GM23248 (cell line): ENCODE data around the gene CMTM8. TPM values are rescaled to one million over a fixed set of nuclear protein-coding genes. Genes with fewer than 3 reads are reported as not detected.

Experiments used
- DNase-seq: peaks from one replicate; pipeline ENCODE4 v3.0.0-alpha.2; 2015
- H2AFZ ChIP-seq: fragments of 200-600 bp; sonication (generic); 2 replicates; pipeline ENCODE4 v1.6.1; 2016; ENCODE audit warnings: antibody characterized with exemption
- H3F3A ChIP-seq: fragments of 200-600 bp; sonication (generic); 2 replicates; pipeline ENCODE4 v1.6.1; 2016; ENCODE audit warnings: mild to moderate bottlenecking, antibody characterized with exemption, mixed run types; ENCODE audit not compliant: insufficient read depth
- H3K27ac ChIP-seq: fragments of 200-600 bp; sonication (generic); 2 replicates; pipeline ENCODE4 v1.5.1; 2016; ENCODE audit warnings: mild to moderate bottlenecking
- H3K27me3 ChIP-seq: fragments of 200-600 bp; sonication (generic); replicated peaks from 2 replicates; pipeline ENCODE4 v1.6.1; 2016; ENCODE audit warnings: mild to moderate bottlenecking; ENCODE audit not compliant: insufficient read depth
- H3K36me3 ChIP-seq: fragments of 200-600 bp; sonication (generic); 2 replicates; pipeline ENCODE4 v1.6.1; 2016; ENCODE audit warnings: low read depth, mild to moderate bottlenecking
- H3K4me1 ChIP-seq: fragments of 200-600 bp; sonication (generic); 2 replicates; pipeline ENCODE4 v1.6.1; 2016; ENCODE audit warnings: mild to moderate bottlenecking; ENCODE audit not compliant: insufficient read depth
- H3K4me2 ChIP-seq: fragments of 200-600 bp; sonication (generic); one replicate; pipeline ENCODE4 v1.6.1; 2016; ENCODE audit warnings: mild to moderate bottlenecking; ENCODE audit not compliant: unreplicated experiment
- H3K4me3 ChIP-seq: fragments of 200-600 bp; sonication (generic); 2 replicates; pipeline ENCODE4 v1.5.1; 2016; ENCODE audit warnings: mild to moderate bottlenecking
- H3K79me2 ChIP-seq: fragments of 200-600 bp; sonication (generic); 2 replicates; pipeline ENCODE4 v1.6.1; 2016; ENCODE audit warnings: mild to moderate bottlenecking; ENCODE audit not compliant: insufficient read depth
- H3K9ac ChIP-seq: fragments of 200-600 bp; sonication (generic); 2 replicates; pipeline ENCODE4 v1.6.1; 2016; ENCODE audit warnings: mild to moderate bottlenecking
- H3K9me2 ChIP-seq: fragments of 200-600 bp; sonication (generic); 2 replicates; pipeline ENCODE4 v1.6.1; 2016; ENCODE audit warnings: mixed run types, mild to moderate bottlenecking, moderate library complexity; ENCODE audit not compliant: insufficient read depth
- H3K9me3 ChIP-seq: fragments of 200-600 bp; sonication (generic); one replicate; pipeline ENCODE4 v1.6.1; 2017; ENCODE audit warnings: low read depth
- H4K20me1 ChIP-seq: fragments of 200-600 bp; sonication (generic); 2 replicates; pipeline ENCODE4 v1.6.0; 2016; ENCODE audit not compliant: insufficient read depth
- EZH2 ChIP-seq: fragments of 200-600 bp; sonication (generic); IDR thresholded peaks from 2 replicates; pipeline ENCODE4 v1.6.1; 2018; ENCODE audit warnings: antibody characterized with exemption, mild to moderate bottlenecking; ENCODE audit not compliant: insufficient read depth, poor library complexity, severe bottlenecking
- EZH2phosphoT487 ChIP-seq: fragments of 200-600 bp; sonication (generic); IDR thresholded peaks from 2 replicates; pipeline ENCODE4 v1.6.1; 2018; ENCODE audit warnings: antibody characterized with exemption, moderate library complexity, mild to moderate bottlenecking, low read depth; ENCODE audit not compliant: insufficient read depth
- WGBS, 2 experiments: methylation state at CpG; one replicate each; pipeline ENCODE4 v1.1.6; 2015 to 2017; ENCODE audit warnings: low lambda C conversion rate in 2 of 2, low coverage in 1 of 2; ENCODE audit errors: missing lambda C conversion rate in 2 of 2; 5-methylcytosine and 5-hydroxymethylcytosine counted together
- in situ Hi-C: fragments of 300-500 bp; cut with MboI; formaldehyde crosslinking; loops from 2 replicates; pipeline ENCODE4 v1.15.0; 2020
- polyA plus RNA-seq: library from polyadenylated mRNA; unstranded; fragments of >200 nt; fragmentation: Nextera tagmentation; extraction: Ambion mirVana; gene quantifications from 2 replicates; pipeline ENCODE4 v1.2.1, GENCODE V29; 2016
- total RNA-seq: library from RNA; depleted of rRNA; stranded (reverse); fragments of >200 nt; shearing (Covaris generic); gene quantifications from 2 replicates; pipeline ENCODE4 v1.2.3, GENCODE V29; 2014

CMTM8 gene
- total and polyA plus RNA-seq, 2 experiments from 2014 or later, result not detected

DNA sequence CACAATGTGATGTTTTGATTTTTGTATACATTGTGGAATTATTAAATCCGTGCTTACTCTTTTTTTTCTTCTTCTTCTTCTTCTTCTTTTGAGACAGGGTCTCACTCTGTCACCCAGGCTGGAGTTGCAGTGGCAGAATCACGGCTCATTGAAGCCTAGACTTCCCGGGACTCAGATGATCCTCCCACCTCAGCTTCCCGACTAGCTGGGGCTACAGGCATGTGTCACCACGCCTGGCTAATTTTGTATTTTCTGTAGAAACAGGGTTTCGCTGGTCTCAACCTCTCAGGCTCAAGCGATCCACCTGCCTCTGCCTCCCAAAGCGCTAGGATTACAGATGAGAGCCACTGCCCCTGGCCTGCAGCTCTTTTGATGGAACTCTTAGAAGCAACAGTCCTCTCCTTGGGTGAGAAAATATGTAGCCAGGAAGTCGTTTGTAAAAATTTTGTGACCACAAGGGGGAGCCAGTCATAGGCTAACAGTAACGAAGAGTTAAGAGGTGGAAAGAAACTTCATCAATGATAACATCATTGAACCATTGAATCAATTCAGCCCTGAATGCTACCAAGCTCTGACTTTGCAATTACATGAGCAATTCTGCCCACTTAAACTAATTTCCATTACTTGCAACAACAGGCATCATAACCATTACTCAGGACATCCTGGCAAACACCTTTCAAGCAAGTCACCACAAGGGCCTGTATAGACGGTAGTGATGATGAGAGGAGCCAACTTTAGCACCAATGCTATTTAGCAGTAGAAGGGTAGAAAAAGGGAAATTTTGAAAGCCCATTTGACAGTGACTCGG lies 136.5 kb downstream of the CMTM8 start:
- 38 to 40% methylated on average over 12 of the region's 12 CpGs for WGBS, 2 experiments
- no peaks in the 10 kb centered on the region for H3K9me3 ChIP-seq
- H4K20me1 ChIP-seq, result no peaks in the 10 kb centered on the region
- H3K79me2 ChIP-seq, result no peaks in the 10 kb centered on the region
- DNase-seq, result peak; percentile 70
- no peak for TF ChIP-seq EZH2phosphoT487
- TF ChIP-seq EZH2, result no peak
- H3K4me3 ChIP-seq, result no peak overlapping the region
- H3K4me1 ChIP-seq, result no peaks in the 10 kb centered on the region
- no peak overlapping the region for H3K27ac ChIP-seq
- peaks cover 33% of the 10 kb centered on the region for H3K27me3 ChIP-seq
- H2AFZ ChIP-seq, result peak overlapping the region; percentile 65
- H3K36me3 ChIP-seq, result no peaks in the 10 kb centered on the region
- in situ Hi-C loops, result loop anchor here (5.0 to 25.0 kb wide), 2 partner anchors 92 to 287 kb away; no protein-coding TSS in a partner anchor
- no peak overlapping the region for H3K9ac ChIP-seq
- H3F3A ChIP-seq, result no peaks in the 10 kb centered on the region
- peak overlapping the region; percentile 33 for H3K4me2 ChIP-seq
- no peaks in the 10 kb centered on the region for H3K9me2 ChIP-seq

DNA sequence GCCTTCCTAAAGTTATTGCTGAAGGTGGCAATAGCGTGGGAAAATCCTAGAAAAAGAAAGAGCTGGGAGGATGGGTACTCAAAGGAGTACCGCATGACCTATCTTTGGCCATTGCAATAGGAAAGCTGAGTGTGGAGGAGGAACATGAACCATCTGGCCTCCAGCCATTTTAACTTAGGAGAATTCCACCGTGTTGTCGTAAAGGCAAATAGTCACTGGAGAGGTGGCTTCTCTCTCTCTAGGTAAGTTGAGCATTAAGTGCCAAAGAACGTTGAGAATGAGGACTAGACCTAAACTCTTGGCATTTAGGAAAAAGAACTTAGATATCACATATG lies 137.1 kb downstream of the CMTM8 start:
- WGBS, 2 experiments, result 83 to 87% methylated on average over 5 of the region's 5 CpGs
- no peak overlapping the region for H2AFZ ChIP-seq
- H3K4me3 ChIP-seq, result no peak overlapping the region
- no peak overlapping the region for H3K9ac ChIP-seq
- no peaks in the 10 kb centered on the region for H4K20me1 ChIP-seq
- H3K4me1 ChIP-seq, result no peaks in the 10 kb centered on the region
- no peak for TF ChIP-seq EZH2phosphoT487
- no peak for TF ChIP-seq EZH2
- H3K36me3 ChIP-seq, result no peaks in the 10 kb centered on the region
- in situ Hi-C loops, result loop anchor here (5.0 to 25.0 kb wide), 2 partner anchors 92 to 287 kb away; no protein-coding TSS in a partner anchor
- H3K9me3 ChIP-seq, result no peaks in the 10 kb centered on the region
- peaks cover 39% of the 10 kb centered on the region for H3K27me3 ChIP-seq
- H3K79me2 ChIP-seq, result no peaks in the 10 kb centered on the region
- no peak overlapping the region for H3K4me2 ChIP-seq
- no peaks in the 10 kb centered on the region for H3F3A ChIP-seq
- no peaks in the 10 kb centered on the region for H3K9me2 ChIP-seq
- no peak for DNase-seq
- no peak overlapping the region for H3K27ac ChIP-seq

DNA sequence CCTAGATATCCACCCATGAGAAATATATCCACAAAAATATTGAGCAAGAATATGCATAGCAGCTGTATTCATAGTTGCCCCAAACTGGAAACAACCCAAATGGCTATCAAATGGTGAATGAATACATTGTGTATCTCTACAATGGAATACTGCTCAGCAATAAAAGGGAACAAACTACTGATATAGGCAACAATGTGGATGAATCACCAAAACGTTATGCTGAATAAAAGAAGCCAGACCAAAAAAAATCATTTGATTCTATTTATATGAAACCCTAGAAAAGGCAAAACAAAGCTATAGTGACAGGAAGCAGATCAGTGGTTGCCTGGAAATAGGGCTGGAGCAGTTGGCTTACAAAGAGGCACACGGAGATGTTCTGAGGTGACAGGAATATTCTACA lies 137.6 kb downstream of the CMTM8 start:
- TF ChIP-seq EZH2 (no peak), EZH2phosphoT487 (no peak)
- Histone ChIP-seq H2AFZ (no peak overlapping the region), H3F3A (no peaks in the 10 kb centered on the region), H3K79me2 (no peaks in the 10 kb centered on the region), H3K36me3 (no peaks in the 10 kb centered on the region), H3K27me3 (peaks cover 44% of the 10 kb centered on the region), H3K9me3 (no peaks in the 10 kb centered on the region), H3K27ac (no peak overlapping the region), H4K20me1 (no peaks in the 10 kb centered on the region), H3K4me2 (no peak overlapping the region), H3K9ac (no peak overlapping the region), H3K4me1 (no peaks in the 10 kb centered on the region), H3K4me3 (no peak overlapping the region), H3K9me2 (no peaks in the 10 kb centered on the region)
- DNase-seq, result peak; percentile 22
- 55 to 59% methylated on average over 2 of the region's 2 CpGs for WGBS, 2 experiments
- in situ Hi-C loops, result loop anchor here (5.0 to 25.0 kb wide), 2 partner anchors 91 to 286 kb away; no protein-coding TSS in a partner anchor

DNA sequence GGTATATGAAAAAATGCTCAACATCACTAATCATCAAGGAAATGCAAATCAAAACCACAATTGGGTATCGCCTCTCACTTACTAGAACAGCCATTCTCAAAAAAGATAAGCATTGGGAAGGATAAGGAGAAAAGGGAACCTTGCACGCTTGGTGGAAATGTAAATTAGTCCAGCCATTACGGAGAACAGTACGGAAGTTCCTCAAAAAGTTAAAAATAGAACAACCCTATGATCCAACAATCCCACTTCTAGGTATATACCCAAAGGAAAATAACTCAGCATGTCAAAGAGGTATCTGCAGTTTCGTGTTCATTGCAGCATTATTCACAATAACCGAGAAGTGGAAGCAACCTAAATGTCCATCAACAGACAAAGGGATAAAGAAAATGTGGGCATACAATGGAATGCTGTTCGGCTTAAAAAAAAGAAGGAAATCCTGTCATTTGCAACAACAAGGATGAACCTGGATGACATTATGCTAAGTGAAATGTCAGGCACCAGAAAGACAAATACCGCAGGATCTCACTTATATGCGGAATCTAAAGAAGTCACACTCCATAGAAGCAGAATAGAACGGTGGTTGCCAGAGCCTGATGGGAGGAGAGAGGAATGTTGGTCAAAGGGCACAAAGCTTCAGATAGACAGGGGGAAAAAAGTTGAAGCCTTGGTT lies 141.5 kb downstream of the CMTM8 start:
- DNase-seq, result no peak
- Histone ChIP-seq H3K4me2 (no peak overlapping the region), H3K9me3 (no peaks in the 10 kb centered on the region), H2AFZ (no peak overlapping the region), H3K4me1 (no peaks in the 10 kb centered on the region), H4K20me1 (no peaks in the 10 kb centered on the region), H3K27me3 (peaks cover 46% of the 10 kb centered on the region), H3K9ac (no peak overlapping the region), H3K27ac (no peak overlapping the region), H3K79me2 (no peaks in the 10 kb centered on the region), H3K36me3 (no peaks in the 10 kb centered on the region), H3K9me2 (no peaks in the 10 kb centered on the region), H3F3A (no peaks in the 10 kb centered on the region), H3K4me3 (no peak overlapping the region)
- in situ Hi-C loops, result loop anchor here (5.0 to 25.0 kb wide), 2 partner anchors 87 to 282 kb away; no protein-coding TSS in a partner anchor
- WGBS, 2 experiments, result 69 to 72% methylated on average over 10 of the region's 10 CpGs
- no peak for TF ChIP-seq EZH2phosphoT487
- no peak for TF ChIP-seq EZH2
